ENCODE data around the gene PIP4K2C. TPM values are rescaled to one million over a fixed set of nuclear protein-coding genes. Genes with fewer than 3 reads are reported as not detected.
"Not testable (repeated sequence)": the region's sequence is repeated elsewhere in the genome, so short reads cannot be mapped to it uniquely, and the experiment has no call there.

The PIP4K2C gene
- total RNA-seq, 4 donors from 2014 or later: 2.6 to 29.3 (median 18.8) TPM

- intact Hi-C loops (cut with DNase I; ENCODE audit: low total_unique reads): no loop called here
- TF ChIP-seq CTCF (IDR thresholded peaks at IDR 0.05) (no peak), POLR2A (IDR thresholded peaks at IDR 0.05) (no peak)
- Histone ChIP-seq H3K27ac (no peak overlapping the region), H3K36me3 (no peaks in the 10 kb centered on the region), H3K4me1 (no peaks in the 10 kb centered on the region), H3K4me3 (no peak overlapping the region), H3K9me3 (no peaks in the 10 kb centered on the region), H3K27me3 (no peaks in the 10 kb centered on the region)
- DNase-seq: no peak
Measured at GRCh38 chr12:57569858-57570257, 21.1 kb upstream of the PIP4K2C start.

GRCh38 chr12:57570438-57570837 is 20.6 kb upstream of the PIP4K2C start:
- not testable (repeated sequence) for DNase-seq

GRCh38 chr12:57571926-57572762 is 18.8 kb upstream of the PIP4K2C start:
- Histone ChIP-seq H3K27me3 (no peaks in the 10 kb centered on the region), H3K27ac (no peak overlapping the region), H3K9me3 (no peaks in the 10 kb centered on the region), H3K36me3 (no peaks in the 10 kb centered on the region), H3K4me1 (no peaks in the 10 kb centered on the region), H3K4me3 (no peak overlapping the region)
- DNase-seq: no peak
- intact Hi-C loops (cut with DNase I; ENCODE audit: low total_unique reads): no loop called here
- no peak for TF ChIP-seq CTCF (IDR thresholded peaks at IDR 0.05)
- TF ChIP-seq POLR2A (IDR thresholded peaks at IDR 0.05): no peak

More at GRCh38 chr12:57570438-57570837, 20.6 kb upstream of the PIP4K2C start:
- H3K9me3 ChIP-seq; H3K4me1 ChIP-seq; H3K36me3 ChIP-seq; intact Hi-C loops (cut with DNase I; ENCODE audit: low total_unique reads); H3K4me3 ChIP-seq; H3K27me3 ChIP-seq; H3K27ac ChIP-seq: not testable (repeated sequence)

- intact Hi-C loops (cut with DNase I; ENCODE audit: low total_unique reads): no loop called here
Measured at GRCh38 chr12:57574795-57575194, 16.2 kb upstream of the PIP4K2C start.

GRCh38 chr12:57575771-57576612 is 15.0 kb upstream of the PIP4K2C start:
- Histone ChIP-seq H3K36me3 (no peaks in the 10 kb centered on the region), H3K9me3 (no peaks in the 10 kb centered on the region)
- TF ChIP-seq POLR2A (IDR thresholded peaks at IDR 0.05) (no peak), CTCF (IDR thresholded peaks at IDR 0.05) (no peak)

More at GRCh38 chr12:57574795-57575194, 16.2 kb upstream of the PIP4K2C start:
- no peaks in the 10 kb centered on the region for H3K36me3 ChIP-seq
- H3K4me1 ChIP-seq: no peaks in the 10 kb centered on the region
- H3K27ac ChIP-seq: no peak overlapping the region
- TF ChIP-seq POLR2A (IDR thresholded peaks at IDR 0.05) (no peak), CTCF (IDR thresholded peaks at IDR 0.05) (no peak)
- H3K27me3 ChIP-seq: no peaks in the 10 kb centered on the region
- no peaks in the 10 kb centered on the region for H3K9me3 ChIP-seq
- no peak for DNase-seq
- no peak overlapping the region for H3K4me3 ChIP-seq

More at GRCh38 chr12:57575771-57576612, 15.0 kb upstream of the PIP4K2C start:
- no peak overlapping the region for H3K4me3 ChIP-seq
- DNase-seq: no peak
- H3K27me3 ChIP-seq: no peaks in the 10 kb centered on the region
- no peaks in the 10 kb centered on the region for H3K4me1 ChIP-seq
- no peak overlapping the region for H3K27ac ChIP-seq
- intact Hi-C loops (cut with DNase I; ENCODE audit: low total_unique reads): no loop called here
